HuH-7.5 (cell line): ENCODE results near the gene TXNRD2.

Experiments used
- DNase-seq: peaks from one replicate; pipeline ENCODE4 v3.0.0; 2011; ENCODE audit warnings: low spot score

Gene TXNRD2

GRCh38 chr22:19979712-19980493, 38.3 kb upstream of the TXNRD2 start:
- DNase-seq: no peak

GRCh38 chr22:19978748-19979147, 37.1 kb upstream of the TXNRD2 start:
- no peak for DNase-seq

GRCh38 chr22:19977296-19978243, 36.0 kb upstream of the TXNRD2 start:
- DNase-seq: no peak

- no peak for DNase-seq
Observed at GRCh38 chr22:19976671-19977070, 35.1 kb upstream of the TXNRD2 start.

GRCh38 chr22:19975707-19976035, 34.1 kb upstream of the TXNRD2 start:
- no peak for DNase-seq

- no peak for DNase-seq
Observed at GRCh38 chr22:19974935-19975706, 33.5 kb upstream of the TXNRD2 start.

GRCh38 chr22:19974268-19974861, 32.7 kb upstream of the TXNRD2 start:
- peak; percentile 64 for DNase-seq

- no peak for DNase-seq
Observed at GRCh38 chr22:19973551-19974267, 32.1 kb upstream of the TXNRD2 start.

- no peak for DNase-seq
Observed at GRCh38 chr22:19972652-19973550, 31.3 kb upstream of the TXNRD2 start.

GRCh38 chr22:19972251-19972650, 30.6 kb upstream of the TXNRD2 start:
- no peak for DNase-seq

GRCh38 chr22:19971276-19972124, 29.9 kb upstream of the TXNRD2 start:
- DNase-seq: no peak

GRCh38 chr22:19970479-19971275, 29.1 kb upstream of the TXNRD2 start:
- DNase-seq: peak; percentile 92

GRCh38 chr22:19970031-19970478, 28.4 kb upstream of the TXNRD2 start:
- no peak for DNase-seq

- no peak for DNase-seq
Observed at GRCh38 chr22:19969141-19969928, 27.7 kb upstream of the TXNRD2 start.

GRCh38 chr22:19968450-19968891, 26.9 kb upstream of the TXNRD2 start:
- no peak for DNase-seq

- no peak for DNase-seq
Observed at GRCh38 chr22:19967850-19968449, 26.3 kb upstream of the TXNRD2 start.
